Tibial artery (tissue), 4 donors: ENCODE results near the gene APH1A.
A peak's percentile ranks its signal among the peaks of the same experiment; 100 is the strongest.

Experiments
- DNase-seq, 2 donors: peaks; one replicate each; pipeline ENCODE4 v3.0.0-alpha.2; 2019
- H3K27ac ChIP-seq, 2 donors: fragments of 200-600 bp; sonication (generic) in 1 of 2; 1 replicate in 1 of 2; 2 replicates in 1 of 2; pipeline ENCODE4 v1.5.1; 2018 to 2019; ENCODE audit warnings: mild to moderate bottlenecking in 1 of 2
- H3K27me3 ChIP-seq, 2 donors: fragments of 200-600 bp; sonication (generic) in 1 of 2; one replicate each; pipeline versions ENCODE4 v1.5.1 to v1.6.0; 2016 to 2019
- H3K36me3 ChIP-seq, 3 donors: fragments of 200-600 bp; sonication (generic) in 2 of 3; one replicate each; pipeline ENCODE4 v1.5.1; 2016 to 2019; ENCODE audit warnings: mild to moderate bottlenecking in 2 of 3
- H3K4me1 ChIP-seq, 4 donors: fragments of 200-600 bp; sonication (generic) in 2 of 4; 1 replicate in 3 of 4; 2 replicates in 1 of 4; pipeline ENCODE4 v1.5.1; 2016 to 2019
- H3K4me3 ChIP-seq, 2 donors: fragments of 200-600 bp; sonication (generic) in 1 of 2; 1 replicate in 1 of 2; 2 replicates in 1 of 2; pipeline ENCODE4 v1.5.1; 2018 to 2019; ENCODE audit warnings: mild to moderate bottlenecking in 2 of 2
- H3K9me3 ChIP-seq, 3 donors: fragments of 200-600 bp; sonication (generic) in 1 of 3; one replicate each; pipeline ENCODE4 v1.5.1; 2016 to 2019
- CTCF ChIP-seq, 2 experiments: fragments of 200-600 bp in 1 of 2; fragments of 450-650 bp in 1 of 2; IDR thresholded peaks; one replicate each; pipeline ENCODE4 v1.5.1; 2017 to 2019; ENCODE audit warnings: antibody characterized with exemption in 2 of 2, mild to moderate bottlenecking in 1 of 2, moderate library complexity in 1 of 2
- intact Hi-C: fragments of 100-400 bp; cut with DNase I; formaldehyde crosslinking; loops from one replicate; pipeline ENCODE4 v1.15.0; 2023; ENCODE audit warnings: low total_unique reads

Gene APH1A

GRCh38 chr1:150267896-150268295, 920 bp downstream of the APH1A start:
- intact Hi-C loops: no loop called here
- H3K4me3 ChIP-seq: peak overlapping the region; percentile 78 to 98
- TF ChIP-seq CTCF (IDR thresholded peaks at IDR 0.05): no peak
- peaks cover 0 to 33% (median 25%) of the 10 kb centered on the region in 4 donors for H3K4me1 ChIP-seq
- H3K27me3 ChIP-seq: no peaks in the 10 kb centered on the region
- no peaks in the 10 kb centered on the region for H3K9me3 ChIP-seq
- H3K36me3 ChIP-seq: peaks cover 21 to 36% (median 26%) of the 10 kb centered on the region in 3 donors
- H3K27ac ChIP-seq: peak overlapping the region; percentile 89 to 97
- DNase-seq: peak in 1 of 2 donors; percentile 56

- Histone ChIP-seq H3K4me3 (no peak overlapping the region), H3K9me3 (no peaks in the 10 kb centered on the region), H3K27me3 (peaks cover 0 to 24% of the 10 kb centered on the region in 2 donors), H3K4me1 (peaks cover 0 to 17% (median 13%) of the 10 kb centered on the region in 4 donors), H3K36me3 (peaks cover 21 to 36% (median 26%) of the 10 kb centered on the region in 3 donors), H3K27ac (no peak overlapping the region)
- DNase-seq: peak in 1 of 2 donors; percentile 50
- intact Hi-C loops: no loop called here
- no peak for TF ChIP-seq CTCF (IDR thresholded peaks at IDR 0.05)
Measured at GRCh38 chr1:150263549-150263948, 5.3 kb downstream of the APH1A start.

GRCh38 chr1:150262388-150263320, 6.2 kb downstream of the APH1A start:
- H3K4me1 ChIP-seq: peaks cover 0 to 11% (median 9%) of the 10 kb centered on the region in 4 donors
- H3K36me3 ChIP-seq: peaks cover 21 to 36% (median 26%) of the 10 kb centered on the region in 3 donors
- TF ChIP-seq CTCF (IDR thresholded peaks at IDR 0.05): no peak
- intact Hi-C loops: no loop called here
- peak in 1 of 2 donors; percentile 10 for DNase-seq
- no peak overlapping the region for H3K27ac ChIP-seq
- no peak overlapping the region for H3K4me3 ChIP-seq
- H3K9me3 ChIP-seq: no peaks in the 10 kb centered on the region
- peaks cover 0 to 29% of the 10 kb centered on the region in 2 donors for H3K27me3 ChIP-seq

- no peak overlapping the region for H3K4me3 ChIP-seq
Measured at GRCh38 chr1:150261367-150261766, 7.4 kb downstream of the APH1A start.

More at GRCh38 chr1:150261367-150261766, 7.4 kb downstream of the APH1A start:
- no peaks in the 10 kb centered on the region for H3K9me3 ChIP-seq
- peak in 1 of 2 donors; percentile 12 for DNase-seq
- no peak for TF ChIP-seq CTCF (IDR thresholded peaks at IDR 0.05)
- intact Hi-C loops: no loop called here
- no peak overlapping the region for H3K27ac ChIP-seq
- H3K36me3 ChIP-seq: peaks cover 14 to 26% (median 23%) of the 10 kb centered on the region in 3 donors
- H3K4me1 ChIP-seq: peaks cover 0 to 7% (median 4%) of the 10 kb centered on the region in 4 donors
- H3K27me3 ChIP-seq: peaks cover 0 to 30% of the 10 kb centered on the region in 2 donors
